GM21529 (cell line): ENCODE measurements around the gene CPA3.

Source experiments
- ATAC-seq: cut with Tn5 transposase; IDR thresholded peaks from one replicate; pipeline ENCODE4 v1.9.1; 2021; ENCODE audit not compliant: unreplicated experiment

The CPA3 gene

GRCh38 chr3:148857316-148857715, 7.8 kb upstream of the CPA3 start:
- no peak for ATAC-seq

DNA sequence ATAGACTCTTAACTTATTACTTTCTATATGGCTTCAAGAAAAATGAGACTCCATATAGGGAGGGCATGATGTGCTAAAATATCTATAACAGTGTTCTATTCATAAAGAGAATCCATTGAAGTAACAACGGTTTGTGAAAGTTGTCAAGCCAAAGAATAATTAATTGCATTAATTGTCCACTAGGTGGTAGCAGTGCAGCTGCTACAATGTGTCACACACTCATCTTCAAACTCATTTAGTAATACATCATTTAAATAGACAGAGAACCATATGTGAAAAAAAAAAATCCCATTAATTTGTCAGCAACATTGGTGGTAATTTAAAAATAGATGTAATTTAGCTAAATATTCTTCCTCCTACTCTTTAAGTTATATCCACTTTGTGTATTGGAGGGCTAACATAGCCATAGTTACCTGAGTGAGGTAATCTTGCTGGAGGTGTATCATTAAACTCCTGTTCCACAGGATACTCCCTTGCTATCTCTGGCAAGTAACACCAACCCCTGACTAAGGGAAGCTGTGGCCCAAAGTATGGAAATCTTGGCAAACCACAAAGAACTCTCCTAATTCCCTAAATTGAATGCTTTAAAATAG, 3.7 kb upstream of the CPA3 start:
- ATAC-seq, result no peak

DNA sequence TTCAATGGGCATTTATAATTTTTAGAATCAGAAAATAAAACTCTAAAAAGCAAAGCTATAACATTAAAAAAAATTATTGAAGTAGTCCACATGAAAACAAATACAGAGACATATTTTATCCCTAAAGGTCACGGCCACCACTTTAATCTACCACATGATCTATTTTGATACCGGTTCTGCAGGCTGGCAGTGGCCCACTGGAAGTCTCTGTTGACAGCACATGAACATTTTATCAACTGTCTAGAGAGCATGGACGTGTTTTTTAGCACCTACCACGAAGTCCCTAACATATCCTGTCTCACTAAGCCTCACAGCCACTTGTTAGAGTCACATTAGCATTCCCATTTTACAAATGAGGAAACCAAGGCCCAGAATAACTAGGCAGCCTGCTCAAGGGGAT, 1.8 kb upstream of the CPA3 start:
- ATAC-seq, result no peak

DNA sequence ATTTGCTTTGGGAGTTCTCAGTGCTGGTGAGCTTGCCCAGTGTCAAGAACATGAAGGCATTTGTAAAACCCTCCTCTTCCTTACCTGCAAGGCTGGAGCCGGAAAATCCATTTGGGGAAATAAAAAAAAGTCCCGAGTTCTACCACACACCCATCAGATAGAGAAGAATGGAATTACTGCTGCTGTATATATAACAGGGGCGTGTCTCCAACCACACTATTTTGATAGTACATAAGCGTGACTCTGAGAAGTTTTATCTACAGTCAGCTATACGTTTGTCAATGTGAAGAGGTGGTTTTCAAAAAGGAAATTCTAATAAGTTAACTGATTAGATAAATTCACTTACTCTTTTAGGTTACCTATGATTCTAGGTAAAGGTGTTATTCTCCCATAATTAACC, 1.3 kb upstream of the CPA3 start:
- no peak for ATAC-seq

- no peak for ATAC-seq
Measured at GRCh38 chr3:148866261-148866660, 1.2 kb downstream of the CPA3 start.

DNA sequence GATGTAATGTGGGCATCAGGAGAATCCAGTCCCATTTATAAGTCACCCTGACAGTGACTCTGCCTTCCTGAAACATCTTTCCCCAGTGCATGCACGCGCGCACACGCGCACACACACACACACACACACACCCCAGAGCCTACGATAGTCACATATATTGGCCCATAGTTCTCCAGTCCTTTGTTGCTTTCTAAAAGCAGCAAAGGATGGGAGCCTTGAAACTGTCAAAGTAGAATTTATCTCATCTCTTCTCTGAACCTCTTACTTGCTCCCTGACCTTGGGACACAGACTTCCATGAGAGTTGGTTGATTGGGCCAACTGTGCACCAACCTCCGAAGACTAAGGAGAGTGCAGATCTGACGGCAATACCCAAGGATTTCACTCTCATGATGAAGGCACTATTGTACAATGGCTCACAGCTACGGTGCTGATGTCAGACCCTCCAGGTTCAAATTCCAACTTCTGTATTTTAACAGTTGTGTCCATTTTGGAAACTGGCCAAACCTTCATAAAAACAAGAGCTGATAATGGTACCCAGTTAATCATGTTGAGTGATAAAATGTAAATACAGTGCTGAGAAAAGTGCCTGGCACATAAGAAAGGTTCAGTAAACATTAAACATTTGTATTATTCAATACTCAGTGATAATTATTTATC, 8.3 kb downstream of the CPA3 start:
- ATAC-seq, result no peak

DNA sequence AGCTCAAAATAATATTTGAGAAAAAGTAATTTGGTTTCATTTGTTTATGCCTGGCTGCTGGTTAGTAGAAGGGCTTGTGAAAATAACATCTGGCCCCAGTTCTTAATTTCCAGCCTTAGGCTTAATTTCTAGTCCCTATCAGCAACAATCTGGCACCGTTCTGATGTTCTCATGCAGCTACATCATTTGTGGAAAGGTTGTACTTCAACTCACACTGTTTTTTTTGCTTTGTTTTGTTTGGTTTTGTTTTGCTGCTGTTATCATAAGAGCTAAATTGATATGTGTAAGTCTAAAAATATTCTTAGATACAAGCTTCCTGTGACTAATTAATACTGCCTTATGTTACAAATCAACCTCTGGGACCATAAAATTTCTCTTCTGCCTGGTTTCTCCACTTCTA, 8.9 kb downstream of the CPA3 start:
- ATAC-seq, result no peak

- ATAC-seq, result no peak
Measured at GRCh38 chr3:148878095-148878494, 13.0 kb downstream of the CPA3 start.

- no peak for ATAC-seq
Measured at GRCh38 chr3:148879256-148879655, 14.2 kb downstream of the CPA3 start.

GRCh38 chr3:148880681-148881080, 15.6 kb downstream of the CPA3 start:
- ATAC-seq, result no peak

- ATAC-seq, result no peak
Measured at GRCh38 chr3:148881286-148881685, 16.2 kb downstream of the CPA3 start.

- ATAC-seq, result no peak
Measured at GRCh38 chr3:148882288-148882687, 17.2 kb downstream of the CPA3 start.

DNA sequence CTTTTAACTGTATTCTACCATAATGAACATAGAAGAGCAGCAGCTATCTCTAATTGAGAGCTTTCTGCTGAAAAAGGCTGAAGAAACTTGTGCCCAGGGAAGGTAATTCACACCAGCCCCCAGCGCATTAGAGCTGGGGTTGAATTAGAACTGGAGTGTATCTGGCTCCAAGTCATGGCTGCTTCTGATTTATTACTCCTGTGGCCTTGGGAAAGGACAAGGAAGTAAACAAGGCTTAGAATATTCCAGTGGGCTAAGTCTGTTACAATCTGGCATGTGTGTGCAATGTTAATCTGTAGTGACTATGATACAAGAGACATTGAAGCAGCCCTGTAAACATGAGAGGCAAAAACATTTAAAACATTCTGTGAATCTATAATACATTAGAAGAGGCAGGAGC, 18.1 kb downstream of the CPA3 start:
- ATAC-seq, result no peak

DNA sequence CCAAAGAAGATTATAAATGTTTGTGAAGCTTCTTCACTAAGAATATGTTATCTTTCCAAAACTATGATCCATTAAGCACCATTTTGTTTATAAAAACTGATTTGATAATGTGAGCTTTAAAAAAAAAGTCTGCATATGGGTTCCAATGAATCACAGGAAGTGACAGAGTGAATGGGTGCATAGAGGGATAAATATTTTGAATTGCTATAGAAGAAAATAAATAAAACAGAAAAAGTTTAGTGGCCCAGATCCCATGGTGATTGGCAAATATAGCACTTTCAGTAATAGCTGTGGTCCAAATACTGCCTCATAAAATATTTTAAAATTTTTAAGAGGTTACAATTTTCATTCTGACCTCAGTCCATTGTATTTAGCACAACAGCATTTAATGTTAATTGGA, 19.2 kb downstream of the CPA3 start:
- ATAC-seq, result no peak

- no peak for ATAC-seq
Measured at GRCh38 chr3:148889828-148890227, 24.7 kb downstream of the CPA3 start.

DNA sequence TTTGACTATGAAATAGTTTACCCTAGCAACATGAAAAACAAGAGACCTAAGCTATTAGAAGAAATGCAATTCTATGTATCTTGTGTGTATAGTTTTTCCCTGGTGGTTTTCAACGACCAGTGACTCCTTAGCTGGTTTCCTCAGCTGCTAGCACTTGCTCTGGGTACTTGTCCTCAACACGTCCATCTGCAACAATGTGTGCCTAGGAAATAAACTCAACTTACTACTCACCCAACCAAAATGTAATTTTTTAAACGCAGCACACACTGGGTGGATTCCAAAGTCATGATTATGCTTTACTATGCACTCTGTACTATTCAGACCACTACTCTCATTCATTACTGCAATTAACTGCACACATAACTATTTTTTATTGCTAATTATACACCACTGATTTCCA, 31.0 kb downstream of the CPA3 start:
- ATAC-seq, result no peak

- no peak for ATAC-seq
Measured at GRCh38 chr3:148901987-148902791, 37.1 kb downstream of the CPA3 start.

- ATAC-seq, result no peak
Measured at GRCh38 chr3:148903022-148903442, 37.9 kb downstream of the CPA3 start.

DNA sequence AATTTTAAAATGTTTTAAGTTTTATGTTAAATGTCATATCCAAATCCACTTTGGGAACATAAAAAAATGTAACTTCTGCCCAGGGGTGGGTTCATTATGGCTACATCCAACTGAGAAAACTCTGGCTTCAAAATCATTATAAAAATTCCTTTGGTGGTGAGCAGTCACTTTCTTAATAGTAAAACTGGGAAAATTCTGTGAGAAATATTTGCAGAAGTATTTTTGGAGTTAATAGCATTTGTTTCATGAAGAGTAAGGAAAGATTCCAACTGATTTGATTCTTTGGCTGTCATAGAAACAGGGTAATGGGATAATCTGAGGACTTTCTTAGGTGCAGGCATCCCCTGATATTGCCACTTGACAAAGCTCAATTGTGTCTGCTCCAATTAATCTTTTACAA, 38.8 kb downstream of the CPA3 start:
- no peak for ATAC-seq

- no peak for ATAC-seq
Measured at GRCh38 chr3:148906667-148907066, 41.6 kb downstream of the CPA3 start.

DNA sequence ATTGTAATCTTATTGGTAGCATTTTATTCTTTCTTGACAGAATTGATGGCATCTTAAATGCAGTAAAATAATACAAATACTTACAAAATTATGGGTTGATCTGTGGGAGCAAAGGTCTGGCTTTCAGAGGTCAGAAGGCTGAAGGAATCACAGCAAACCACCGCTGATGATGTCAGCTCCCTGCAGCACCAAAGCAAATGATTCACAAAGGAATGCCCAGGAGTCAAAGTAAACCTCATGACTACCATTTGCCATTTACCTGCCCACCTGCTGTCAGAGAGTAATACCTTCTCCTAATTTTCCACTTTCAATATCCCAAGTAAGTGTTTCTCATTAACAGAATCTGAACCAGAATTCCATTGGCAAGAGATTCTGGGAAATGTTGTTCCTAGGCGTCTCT, 46.1 kb downstream of the CPA3 start:
- ATAC-seq, result no peak

DNA sequence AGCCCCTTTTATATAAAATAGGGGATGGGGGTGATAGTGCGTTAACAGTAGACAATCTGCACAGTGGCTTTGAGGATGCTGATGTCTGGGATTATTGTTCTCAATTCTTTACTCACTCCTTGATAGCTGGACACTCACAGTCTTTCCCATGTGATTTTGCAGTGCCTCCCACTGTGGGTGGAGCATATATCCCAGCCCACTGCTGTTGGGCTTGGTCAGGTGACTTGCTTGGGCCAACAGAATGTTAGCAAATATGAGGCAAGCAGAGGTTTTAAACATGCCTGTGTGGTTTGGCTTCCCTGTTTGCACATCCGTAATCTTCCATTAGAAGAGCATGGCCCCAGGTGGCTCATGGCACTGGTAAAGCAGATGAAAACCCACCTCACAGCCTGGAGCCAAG, 46.5 kb downstream of the CPA3 start:
- ATAC-seq, result no peak
